Measurements from ENCODE around the gene TADA2A.
"Not testable (repeated sequence)": the region's sequence is repeated elsewhere in the genome, so short reads cannot be mapped to it uniquely, and the experiment has no call there.

Gene TADA2A

DNA sequence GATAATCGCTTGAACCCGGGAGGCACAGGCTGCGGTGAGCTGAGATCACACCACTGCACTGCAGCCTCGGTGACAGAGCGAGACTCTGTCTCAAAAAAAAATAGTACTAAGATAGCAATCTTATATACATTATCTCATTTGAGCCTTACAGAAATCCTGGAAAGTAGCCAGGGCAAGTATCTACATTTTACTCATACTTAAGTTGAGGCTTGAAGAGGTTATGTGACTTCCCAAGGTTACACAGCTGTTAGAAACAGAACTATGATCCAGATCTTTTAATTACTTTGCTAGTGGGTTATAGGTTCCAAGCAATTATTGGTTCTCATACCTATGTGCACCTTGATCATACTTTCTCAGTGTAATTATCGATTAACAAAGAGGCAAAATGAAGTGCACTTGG, 15.5 kb upstream of the TADA2A start:
- Histone ChIP-seq H3K9me3 (no peaks in the 10 kb centered on the region), H3K36me3 (no peaks in the 10 kb centered on the region), H3K4me3 (ENCODE audit: low read depth, low read length) (no peak overlapping the region), H3K4me1 (peaks cover 11% of the 10 kb centered on the region; the same call in 1 of the 2 replicates), H3K27me3 (no peaks in the 10 kb centered on the region)
- TF ChIP-seq, protein P1, sequence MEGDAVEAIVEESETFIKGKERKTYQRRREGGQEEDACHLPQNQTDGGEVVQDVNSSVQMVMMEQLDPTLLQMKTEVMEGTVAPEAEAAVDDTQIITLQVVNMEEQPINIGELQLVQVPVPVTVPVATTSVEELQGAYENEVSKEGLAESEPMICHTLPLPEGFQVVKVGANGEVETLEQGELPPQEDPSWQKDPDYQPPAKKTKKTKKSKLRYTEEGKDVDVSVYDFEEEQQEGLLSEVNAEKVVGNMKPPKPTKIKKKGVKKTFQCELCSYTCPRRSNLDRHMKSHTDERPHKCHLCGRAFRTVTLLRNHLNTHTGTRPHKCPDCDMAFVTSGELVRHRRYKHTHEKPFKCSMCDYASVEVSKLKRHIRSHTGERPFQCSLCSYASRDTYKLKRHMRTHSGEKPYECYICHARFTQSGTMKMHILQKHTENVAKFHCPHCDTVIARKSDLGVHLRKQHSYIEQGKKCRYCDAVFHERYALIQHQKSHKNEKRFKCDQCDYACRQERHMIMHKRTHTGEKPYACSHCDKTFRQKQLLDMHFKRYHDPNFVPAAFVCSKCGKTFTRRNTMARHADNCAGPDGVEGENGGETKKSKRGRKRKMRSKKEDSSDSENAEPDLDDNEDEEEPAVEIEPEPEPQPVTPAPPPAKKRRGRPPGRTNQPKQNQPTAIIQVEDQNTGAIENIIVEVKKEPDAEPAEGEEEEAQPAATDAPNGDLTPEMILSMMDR (IDR thresholded peaks at IDR 0.05; ENCODE audit: low read depth, low read length) = no peak
- DNase-seq = no peak

DNA sequence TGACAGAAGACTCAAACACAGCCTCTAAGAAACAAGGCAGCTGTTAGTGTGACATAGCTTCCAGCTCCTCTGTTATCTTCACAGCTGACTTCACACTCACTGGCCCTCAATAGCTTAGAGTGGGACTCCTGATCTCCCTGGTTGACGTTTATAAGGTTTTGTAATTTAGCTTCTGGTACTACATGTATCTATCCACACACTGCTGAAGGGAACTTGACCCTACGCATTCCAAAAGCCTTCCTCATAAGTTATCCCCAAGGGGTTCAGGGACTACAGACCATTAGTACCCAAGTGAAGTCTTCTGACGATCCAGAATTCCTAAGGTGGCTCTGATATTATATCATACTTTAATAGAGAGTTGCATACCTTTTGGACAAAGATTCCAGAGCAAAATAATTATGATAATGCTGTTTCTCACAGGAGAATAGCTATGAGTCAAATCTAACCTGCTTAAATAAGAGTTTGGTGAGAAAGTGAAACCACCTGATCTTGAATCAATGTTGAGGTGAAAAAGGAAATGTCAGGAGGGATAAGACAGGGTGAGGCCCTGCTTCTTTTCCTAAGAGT, 14.6 kb upstream of the TADA2A start:
- TF ChIP-seq, protein P1 (IDR thresholded peaks at IDR 0.05; ENCODE audit: low read depth, low read length) = no peak
- DNase-seq = no peak
- Histone ChIP-seq H3K4me1 (peaks cover 11% of the 10 kb centered on the region; the same call in 1 of the 2 replicates), H3K9me3 (no peaks in the 10 kb centered on the region), H3K36me3 (no peaks in the 10 kb centered on the region), H3K4me3 (ENCODE audit: low read depth, low read length) (no peak overlapping the region), H3K27me3 (no peaks in the 10 kb centered on the region)

- peaks cover 11% of the 10 kb centered on the region; the same call in 1 of the 2 replicates for H3K4me1 ChIP-seq
- DNase-seq = no peak
- TF ChIP-seq, protein P1 (IDR thresholded peaks at IDR 0.05; ENCODE audit: low read depth, low read length) = no peak
- no peaks in the 10 kb centered on the region for H3K36me3 ChIP-seq
- H3K4me3 ChIP-seq (ENCODE audit: low read depth, low read length) = no peak overlapping the region
- H3K9me3 ChIP-seq = no peaks in the 10 kb centered on the region
- H3K27me3 ChIP-seq = no peaks in the 10 kb centered on the region
Observed at GRCh38 chr17:37393352-37393751, 13.3 kb upstream of the TADA2A start.

DNA sequence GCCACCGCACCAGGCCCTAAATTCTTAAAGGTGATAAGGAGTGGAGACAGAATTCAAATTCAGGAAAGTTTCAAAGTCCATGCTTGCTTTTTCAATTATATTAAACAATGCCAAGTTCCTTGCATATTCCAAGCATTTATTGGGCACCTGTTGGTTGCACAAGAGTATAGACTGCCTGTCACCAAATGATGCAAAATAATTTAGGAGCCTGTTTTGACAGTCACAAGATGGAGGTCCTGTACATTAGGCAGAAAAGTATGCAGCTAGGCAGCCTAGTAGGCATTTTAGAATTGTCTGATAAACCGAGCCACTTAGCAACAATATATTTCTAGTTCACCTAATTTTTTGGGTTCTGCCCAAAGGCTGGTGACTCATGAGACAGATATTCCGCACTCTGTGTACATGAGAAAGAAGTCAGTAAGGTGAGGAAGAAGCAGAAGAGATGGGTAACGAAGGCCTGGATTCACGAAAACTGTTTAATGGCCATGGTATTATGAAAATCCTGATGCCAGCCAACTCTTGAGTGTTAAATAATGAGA, 7.4 kb upstream of the TADA2A start:
- no peak for DNase-seq
- Histone ChIP-seq H3K4me3 (ENCODE audit: low read depth, low read length) (no peak overlapping the region), H3K36me3 (no peaks in the 10 kb centered on the region), H3K9me3 (no peaks in the 10 kb centered on the region), H3K4me1 (no peaks in the 10 kb centered on the region), H3K27me3 (no peaks in the 10 kb centered on the region)
- TF ChIP-seq, protein P1 (IDR thresholded peaks at IDR 0.05; ENCODE audit: low read depth, low read length) = no peak

- no peak for DNase-seq
- TF ChIP-seq, protein P1 (IDR thresholded peaks at IDR 0.05; ENCODE audit: low read depth, low read length) = no peak
- Histone ChIP-seq H3K36me3 (no peaks in the 10 kb centered on the region), H3K27me3 (no peaks in the 10 kb centered on the region), H3K4me3 (ENCODE audit: low read depth, low read length) (no peak overlapping the region), H3K9me3 (no peaks in the 10 kb centered on the region), H3K4me1 (no peaks in the 10 kb centered on the region)
Observed at GRCh38 chr17:37400505-37400904, 6.2 kb upstream of the TADA2A start.

GRCh38 chr17:37405522-37405921, 1.2 kb upstream of the TADA2A start:
- peak overlapping the region; percentile 97 for H3K4me3 ChIP-seq (ENCODE audit: low read depth, low read length)
- not testable (repeated sequence) for H3K27me3 ChIP-seq, H3K9me3 ChIP-seq, DNase-seq, H3K36me3 ChIP-seq, H3K4me1 ChIP-seq

Measured in BE2C (cell line).